Ovary (tissue), 3 donors: ENCODE data around the gene NUP62CL.

Experiments used
- CTCF ChIP-seq, 3 donors: fragments of 450-650 bp in 2 of 3; fragments of 200-600 bp in 1 of 3; IDR thresholded peaks; one replicate each; pipeline versions ENCODE4 v1.5.1 to v1.8.0; 2016 to 2022; ENCODE audit warnings: antibody characterized with exemption in 3 of 3, mild to moderate bottlenecking in 1 of 3
- POLR2A ChIP-seq: fragments of 450-650 bp; IDR thresholded peaks from one replicate; pipeline ENCODE4 v1.6.1; 2017; ENCODE audit warnings: antibody characterized with exemption, mild to moderate bottlenecking, moderate library complexity
- donor health status: DM: no; HTN: no; CAD: no.

- TF ChIP-seq POLR2A (no peak), CTCF (IDR thresholded peaks at IDR 0.05) (no peak)
These were observed 103.3 kb downstream of the NUP62CL start for GRCh38 chrX:107102980-107103379.
